Measurements from ENCODE around the gene ARHGAP9.

ARHGAP9 gene

GRCh38 chr12:57449375-57449774, 30.3 kb downstream of the ARHGAP9 start:
- CTCF ChIA-PET = interaction anchor here (0.6 to 9.7 kb wide), 5 partner anchors 10 to 176 kb away, joined by 3 to 219 read pairs (median 4); partner anchors contain the start of gene GLI1
- POLR2A ChIA-PET = no interaction called here
- Histone ChIP-seq H3K9me3 (ENCODE audit: control insufficient read depth, insufficient read depth, low read depth, low read length) (no peaks in the 10 kb centered on the region), H3K4me3 (ENCODE audit: low read depth, low read length) (no peak overlapping the region), H3K36me3 (ENCODE audit: control insufficient read depth in 2 of 2, insufficient read depth in 1 of 2, low read length in 2 of 2) (no peaks in the 10 kb centered on the region), H3K4me1 (ENCODE audit: control insufficient read depth, insufficient read depth, low read length) (peaks cover 3% of the 10 kb centered on the region; the same call in 1 of the 2 replicates), H3K27ac (ENCODE audit: extremely low read depth, low read depth, low read length) (no peak overlapping the region)
- no peak for TF ChIP-seq ZNF571 (tag by site-specific recombination; IDR thresholded peaks at IDR 0.05)
- TF ChIP-seq ZBTB20 (tag by site-specific recombination; IDR thresholded peaks at IDR 0.05) = no peak
- no peak for TF ChIP-seq SP7 (tag by site-specific recombination; IDR thresholded peaks at IDR 0.05)
- TF ChIP-seq ZNF2 (tag by site-specific recombination; IDR thresholded peaks at IDR 0.05) = no peak
- TF ChIP-seq ZNF16 (tag by site-specific recombination; IDR thresholded peaks at IDR 0.05; ENCODE audit: low read depth) = no peak
- no peak for TF ChIP-seq PBX3 (CRISPR knock-in tag; IDR thresholded peaks at IDR 0.05)
- no peak for TF ChIP-seq ZIC2 (tag by site-specific recombination; IDR thresholded peaks at IDR 0.05)
- no peak for TF ChIP-seq ZSCAN30 (tag by site-specific recombination; IDR thresholded peaks at IDR 0.05)
- TF ChIP-seq TRIM28 (IDR thresholded peaks at IDR 0.05; ENCODE audit: borderline replicate concordance, low read length) = no peak
- no peak for TF ChIP-seq ZSCAN4 (tag by site-specific recombination; IDR thresholded peaks at IDR 0.05)
- TF ChIP-seq PRDM1 (tag by site-specific recombination; IDR thresholded peaks at IDR 0.05) = no peak
- TF ChIP-seq ZNF324 (tag by site-specific recombination; IDR thresholded peaks at IDR 0.05) = no peak

DNA sequence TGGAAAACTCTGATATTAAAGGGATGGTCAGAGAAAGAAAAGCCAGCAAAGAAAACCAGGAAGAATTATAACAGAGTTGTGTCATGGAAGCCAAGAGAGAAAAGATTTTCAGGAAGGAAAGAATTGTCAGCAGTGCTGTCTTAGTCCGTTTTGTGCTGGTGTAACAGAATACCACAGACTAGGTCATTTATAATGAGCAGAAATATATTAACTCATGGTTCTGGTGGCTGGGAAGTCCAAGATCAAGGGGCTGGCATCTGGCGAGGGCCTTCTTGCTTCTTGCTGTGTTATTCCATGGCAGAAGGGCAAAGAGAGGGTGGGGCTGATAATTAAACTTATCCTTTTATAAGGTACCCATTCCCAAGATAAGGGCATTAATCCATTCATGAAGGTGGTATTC, 31.0 kb downstream of the ARHGAP9 start:
- 0 out of 2 replicates have a peak, but pooled peaks cover 3% of the 10 kb centered on the region for H3K4me1 ChIP-seq (ENCODE audit: control insufficient read depth, insufficient read depth, low read length)
- H3K36me3 ChIP-seq (ENCODE audit: control insufficient read depth in 2 of 2, insufficient read depth in 1 of 2, low read length in 2 of 2) = no peaks in the 10 kb centered on the region
- no peak overlapping the region for H3K27ac ChIP-seq (ENCODE audit: extremely low read depth, low read depth, low read length)
- ChIA-PET POLR2A (no interaction called here), CTCF (interaction anchor here (0.6 to 9.7 kb wide), 6 partner anchors 10 to 234 kb away, joined by 3 to 219 read pairs (median 4); partner anchors contain the start of gene GLI1)
- no peaks in the 10 kb centered on the region for H3K9me3 ChIP-seq (ENCODE audit: control insufficient read depth, insufficient read depth, low read depth, low read length)
- H3K4me3 ChIP-seq (ENCODE audit: low read depth, low read length) = no peak overlapping the region
- TF ChIP-seq PATZ1 (tag by site-specific recombination; IDR thresholded peaks at IDR 0.05) = no peak

- CTCF ChIA-PET = interaction anchor here (0.6 to 2.4 kb wide), 6 partner anchors 10 to 270 kb away, joined by 3 to 14 read pairs (median 4); partner anchors contain the start of gene GLI1
- no peak for TF ChIP-seq ZNF626 (tag by site-specific recombination; IDR thresholded peaks at IDR 0.05)
- TF ChIP-seq GFI1B (tag by site-specific recombination; IDR thresholded peaks at IDR 0.05) = 0 out of 2 replicates have a peak, but pooled peaks have one; percentile 21
- TF ChIP-seq, protein P1, sequence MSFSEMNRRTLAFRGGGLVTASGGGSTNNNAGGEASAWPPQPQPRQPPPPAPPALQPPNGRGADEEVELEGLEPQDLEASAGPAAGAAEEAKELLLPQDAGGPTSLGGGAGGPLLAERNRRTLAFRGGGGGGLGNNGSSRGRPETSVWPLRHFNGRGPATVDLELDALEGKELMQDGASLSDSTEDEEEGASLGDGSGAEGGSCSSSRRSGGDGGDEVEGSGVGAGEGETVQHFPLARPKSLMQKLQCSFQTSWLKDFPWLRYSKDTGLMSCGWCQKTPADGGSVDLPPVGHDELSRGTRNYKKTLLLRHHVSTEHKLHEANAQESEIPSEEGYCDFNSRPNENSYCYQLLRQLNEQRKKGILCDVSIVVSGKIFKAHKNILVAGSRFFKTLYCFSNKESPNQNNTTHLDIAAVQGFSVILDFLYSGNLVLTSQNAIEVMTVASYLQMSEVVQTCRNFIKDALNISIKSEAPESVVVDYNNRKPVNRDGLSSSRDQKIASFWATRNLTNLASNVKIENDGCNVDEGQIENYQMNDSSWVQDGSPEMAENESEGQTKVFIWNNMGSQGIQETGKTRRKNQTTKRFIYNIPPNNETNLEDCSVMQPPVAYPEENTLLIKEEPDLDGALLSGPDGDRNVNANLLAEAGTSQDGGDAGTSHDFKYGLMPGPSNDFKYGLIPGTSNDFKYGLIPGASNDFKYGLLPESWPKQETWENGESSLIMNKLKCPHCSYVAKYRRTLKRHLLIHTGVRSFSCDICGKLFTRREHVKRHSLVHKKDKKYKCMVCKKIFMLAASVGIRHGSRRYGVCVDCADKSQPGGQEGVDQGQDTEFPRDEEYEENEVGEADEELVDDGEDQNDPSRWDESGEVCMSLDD (tag by site-specific recombination; IDR thresholded peaks at IDR 0.05) = no peak
- peak; percentile 18; the same call in 1 of the 2 replicates for TF ChIP-seq MYNN (tag by site-specific recombination; IDR thresholded peaks at IDR 0.05; ENCODE audit: borderline replicate concordance)
- peak; percentile 63 for TF ChIP-seq ZXDB (tag by site-specific recombination; IDR thresholded peaks at IDR 0.05)
- TF ChIP-seq OVOL3 (tag by site-specific recombination; IDR thresholded peaks at IDR 0.05) = peak; percentile 63; the same call in 1 of the 2 replicates
Observed at GRCh38 chr12:57446292-57446960, 33.2 kb downstream of the ARHGAP9 start.

More at GRCh38 chr12:57446292-57446960, 33.2 kb downstream of the ARHGAP9 start:
- H3K36me3 ChIP-seq (ENCODE audit: control insufficient read depth in 2 of 2, insufficient read depth in 1 of 2, low read length in 2 of 2) = no peaks in the 10 kb centered on the region
- POLR2A ChIA-PET = no interaction called here
- H3K27ac ChIP-seq (ENCODE audit: extremely low read depth, low read depth, low read length) = no peak overlapping the region
- H3K4me3 ChIP-seq (ENCODE audit: low read depth, low read length) = no peak overlapping the region
- H3K9me3 ChIP-seq (ENCODE audit: control insufficient read depth, insufficient read depth, low read depth, low read length) = no peaks in the 10 kb centered on the region
- H3K4me1 ChIP-seq (ENCODE audit: control insufficient read depth, insufficient read depth, low read length) = no peaks in the 10 kb centered on the region

All from HEK293 (cell line).